RWPE2 (cell line): ENCODE measurements around the gene ZNF106.

Source experiments
- ATAC-seq: fragments of 200-7000 bp; cut with Tn5 transposase; 3 replicates; pipeline ENCODE4 v1.9.1; 2021; ENCODE audit warnings: low read depth
- DNase-seq: peaks from one replicate; pipeline ENCODE4 v3.0.0-alpha.2; 2020; ENCODE audit warnings: low spot score
- H3K27ac ChIP-seq: fragments of 450-650 bp; 2 replicates; pipeline ENCODE4 v1.5.1; 2017; ENCODE audit warnings: mild to moderate bottlenecking; ENCODE audit not compliant: poor library complexity, severe bottlenecking
- H3K27me3 ChIP-seq: fragments of 250-450 bp; sonication (Bioruptor Pico); 2 replicates; pipeline ENCODE4 v1.5.1; 2021; ENCODE audit warnings: mild to moderate bottlenecking, moderate library complexity; ENCODE audit not compliant: insufficient read depth, poor library complexity, severe bottlenecking
- H3K36me3 ChIP-seq: fragments of 250-450 bp; sonication (Bioruptor Pico); 2 replicates; pipeline ENCODE4 v1.5.1; 2020; ENCODE audit warnings: low read depth, mild to moderate bottlenecking, moderate library complexity
- H3K4me1 ChIP-seq: fragments of 250-450 bp; sonication (Bioruptor Pico); 2 replicates; pipeline ENCODE4 v1.5.1; 2021; ENCODE audit warnings: mild to moderate bottlenecking, moderate library complexity; ENCODE audit not compliant: insufficient read depth, poor library complexity, severe bottlenecking
- H3K4me3 ChIP-seq: fragments of 250-450 bp; sonication (Bioruptor Pico); 2 replicates; pipeline ENCODE4 v1.5.1; 2021; ENCODE audit warnings: mild to moderate bottlenecking, moderate library complexity; ENCODE audit not compliant: severe bottlenecking
- H3K9me3 ChIP-seq: fragments of 250-450 bp; sonication (Bioruptor Pico); 2 replicates; pipeline ENCODE4 v1.5.1; 2021; ENCODE audit warnings: mild to moderate bottlenecking, moderate library complexity; ENCODE audit not compliant: severe bottlenecking
- TF ChIP-seq, protein P1 (sequence below): fragments of 450-650 bp; IDR thresholded peaks from one replicate; pipeline ENCODE4 v1.5.1; 2017; ENCODE audit warnings: mild to moderate bottlenecking, moderate library complexity; ENCODE audit not compliant: poor library complexity, severe bottlenecking

Gene ZNF106

DNA sequence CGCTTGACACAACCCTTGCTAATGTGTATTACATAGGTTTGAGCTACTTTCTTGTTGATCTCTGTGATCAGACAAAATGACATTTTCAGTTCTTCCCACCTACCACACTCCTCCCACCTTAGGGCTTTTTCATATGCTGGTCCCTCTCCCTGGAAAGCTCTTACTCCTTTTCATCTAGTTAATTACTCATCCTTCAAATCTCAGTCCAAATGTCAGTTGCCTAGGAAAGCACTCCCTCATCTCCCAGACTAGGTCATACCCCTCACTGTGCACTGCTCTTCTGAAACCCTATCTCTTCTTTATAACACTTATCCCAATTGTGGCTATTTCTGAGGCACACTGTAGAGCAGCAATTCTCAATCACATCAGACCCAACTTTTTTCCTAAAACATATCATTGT lies 7.3 kb downstream of the ZNF106 start:
- TF ChIP-seq, protein P1, sequence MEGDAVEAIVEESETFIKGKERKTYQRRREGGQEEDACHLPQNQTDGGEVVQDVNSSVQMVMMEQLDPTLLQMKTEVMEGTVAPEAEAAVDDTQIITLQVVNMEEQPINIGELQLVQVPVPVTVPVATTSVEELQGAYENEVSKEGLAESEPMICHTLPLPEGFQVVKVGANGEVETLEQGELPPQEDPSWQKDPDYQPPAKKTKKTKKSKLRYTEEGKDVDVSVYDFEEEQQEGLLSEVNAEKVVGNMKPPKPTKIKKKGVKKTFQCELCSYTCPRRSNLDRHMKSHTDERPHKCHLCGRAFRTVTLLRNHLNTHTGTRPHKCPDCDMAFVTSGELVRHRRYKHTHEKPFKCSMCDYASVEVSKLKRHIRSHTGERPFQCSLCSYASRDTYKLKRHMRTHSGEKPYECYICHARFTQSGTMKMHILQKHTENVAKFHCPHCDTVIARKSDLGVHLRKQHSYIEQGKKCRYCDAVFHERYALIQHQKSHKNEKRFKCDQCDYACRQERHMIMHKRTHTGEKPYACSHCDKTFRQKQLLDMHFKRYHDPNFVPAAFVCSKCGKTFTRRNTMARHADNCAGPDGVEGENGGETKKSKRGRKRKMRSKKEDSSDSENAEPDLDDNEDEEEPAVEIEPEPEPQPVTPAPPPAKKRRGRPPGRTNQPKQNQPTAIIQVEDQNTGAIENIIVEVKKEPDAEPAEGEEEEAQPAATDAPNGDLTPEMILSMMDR: no peak
- Histone ChIP-seq H3K36me3 (peaks cover 28% of the 10 kb centered on the region), H3K4me3 (no peak overlapping the region), H3K9me3 (no peaks in the 10 kb centered on the region), H3K27ac (no peak overlapping the region), H3K4me1 (peaks cover 3% of the 10 kb centered on the region), H3K27me3 (no peaks in the 10 kb centered on the region)
- DNase-seq (no peak), ATAC-seq (no peak)

DNA sequence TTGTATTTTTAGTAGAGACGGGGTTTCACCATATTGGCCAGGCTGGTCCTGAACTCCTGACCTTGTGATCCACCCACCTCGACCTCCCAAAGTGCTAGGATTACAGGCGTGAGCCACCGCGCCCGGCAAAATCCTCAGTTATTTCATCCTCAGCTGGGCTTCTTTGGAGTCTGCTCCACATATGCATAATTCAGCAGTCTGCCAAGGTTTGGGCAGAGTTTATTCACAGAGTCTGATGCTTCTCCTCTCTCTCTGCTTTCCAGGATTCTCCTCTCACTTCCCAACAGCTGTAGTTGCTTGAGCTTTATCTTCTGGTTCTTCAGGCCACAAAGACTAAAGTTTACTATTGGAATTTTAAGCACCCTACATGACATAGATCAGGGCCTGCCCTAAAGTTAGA lies 8.2 kb downstream of the ZNF106 start:
- H3K27ac ChIP-seq: no peak overlapping the region
- no peak for DNase-seq

DNA sequence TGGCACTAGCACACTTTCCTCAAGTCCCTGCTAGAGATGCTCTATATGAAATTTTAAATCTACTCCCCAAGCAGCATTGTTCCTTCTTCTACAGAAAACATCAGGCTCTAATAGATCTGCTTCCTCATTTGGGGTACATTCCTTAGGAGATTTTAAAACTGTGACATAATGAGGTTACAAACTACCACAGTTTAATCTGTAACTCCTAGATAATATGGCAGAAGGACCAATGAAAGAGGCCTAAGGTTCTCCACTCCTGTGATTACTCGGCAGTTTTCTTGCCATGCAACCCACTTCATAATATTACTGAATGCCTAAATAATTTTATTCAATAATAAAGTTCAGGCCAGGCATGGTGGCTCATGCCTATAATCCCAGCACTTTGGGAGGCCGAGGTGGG lies 16.1 kb downstream of the ZNF106 start:
- ATAC-seq (no peak), DNase-seq (no peak)
- Histone ChIP-seq H3K9me3 (no peaks in the 10 kb centered on the region), H3K4me1 (no peaks in the 10 kb centered on the region), H3K36me3 (peaks cover 32% of the 10 kb centered on the region), H3K4me3 (no peak overlapping the region), H3K27ac (no peak overlapping the region), H3K27me3 (no peaks in the 10 kb centered on the region)
- TF ChIP-seq, protein P1: no peak

More for the DNA sequence above, 8.2 kb downstream of the ZNF106 start:
- Histone ChIP-seq H3K27me3 (no peaks in the 10 kb centered on the region), H3K9me3 (no peaks in the 10 kb centered on the region), H3K4me1 (peaks cover 3% of the 10 kb centered on the region), H3K4me3 (no peak overlapping the region), H3K36me3 (peaks cover 28% of the 10 kb centered on the region)
- ATAC-seq: no peak
- TF ChIP-seq, protein P1: no peak

DNA sequence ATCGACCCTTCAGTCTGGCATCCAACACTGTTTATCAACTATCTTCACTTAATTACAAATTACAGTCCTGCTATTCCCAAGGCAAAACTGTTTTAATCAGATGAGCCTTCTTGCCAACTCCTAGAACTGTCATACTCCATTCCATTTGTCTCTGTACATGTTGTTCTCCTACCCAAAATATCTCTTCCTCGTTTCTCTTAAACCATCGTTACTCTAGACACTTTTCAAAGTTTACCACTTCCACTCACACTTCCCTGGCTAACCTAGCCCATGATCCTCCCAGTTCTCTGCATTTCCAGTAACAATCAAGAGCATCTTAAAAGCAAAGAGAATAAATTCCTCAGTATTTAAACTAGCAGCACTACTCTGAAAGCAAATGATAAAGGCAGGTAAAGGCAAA lies 19.9 kb downstream of the ZNF106 start:
- no peak overlapping the region for H3K4me3 ChIP-seq
- TF ChIP-seq, protein P1: no peak
- H3K27ac ChIP-seq: no peak overlapping the region
- DNase-seq (no peak), ATAC-seq (no peak)
- no peaks in the 10 kb centered on the region for H3K27me3 ChIP-seq
- no peaks in the 10 kb centered on the region for H3K4me1 ChIP-seq
- no peaks in the 10 kb centered on the region for H3K9me3 ChIP-seq
- H3K36me3 ChIP-seq: peaks cover 53% of the 10 kb centered on the region

DNA sequence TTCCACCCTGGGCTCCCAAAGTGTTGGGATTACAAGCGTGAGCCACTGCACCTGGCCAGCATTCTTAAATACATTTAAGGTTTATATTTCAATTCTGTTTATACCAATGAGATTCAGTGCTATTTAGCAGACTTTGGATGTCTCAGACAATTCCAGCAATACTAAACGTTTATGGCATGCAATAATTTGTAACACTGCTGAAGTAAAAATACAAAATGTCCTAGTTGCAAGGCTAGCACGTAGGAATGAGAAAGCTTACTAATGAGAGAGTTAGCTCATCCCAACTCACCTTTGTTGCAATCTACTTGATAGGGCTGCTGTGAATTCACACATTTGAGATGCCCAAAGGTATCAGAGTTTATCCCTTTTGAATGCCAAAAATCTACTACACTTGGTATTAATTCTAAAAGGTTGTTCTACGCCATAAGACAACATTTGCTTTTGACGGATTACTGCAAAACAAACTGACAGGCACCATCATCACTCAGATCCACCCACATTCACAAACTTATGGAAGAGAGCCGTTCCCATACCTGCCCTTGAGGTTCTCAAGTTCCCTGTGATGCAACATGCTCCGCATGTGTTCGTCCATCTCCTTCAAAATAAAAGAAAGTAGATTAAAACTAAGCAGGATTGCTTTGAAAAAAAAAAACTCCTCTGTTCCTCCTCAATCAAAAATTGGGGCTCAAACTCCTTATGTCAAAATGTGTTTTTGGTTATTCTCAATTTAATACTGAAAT lies 25.3 kb downstream of the ZNF106 start:
- ATAC-seq (no peak), DNase-seq (no peak)
- Histone ChIP-seq H3K9me3 (no peaks in the 10 kb centered on the region), H3K27me3 (no peaks in the 10 kb centered on the region), H3K36me3 (peaks cover 56% of the 10 kb centered on the region), H3K4me1 (no peaks in the 10 kb centered on the region), H3K27ac (no peak overlapping the region), H3K4me3 (no peak overlapping the region)
- TF ChIP-seq, protein P1: no peak
